Measurements from ENCODE around the gene IFI6. TPM values are rescaled to one million over a fixed set of nuclear protein-coding genes. Genes with fewer than 3 reads are reported as not detected.

The IFI6 gene
- polyA plus RNA-seq, 3 donors = 69.9 to 276 (median 276) TPM

DNA sequence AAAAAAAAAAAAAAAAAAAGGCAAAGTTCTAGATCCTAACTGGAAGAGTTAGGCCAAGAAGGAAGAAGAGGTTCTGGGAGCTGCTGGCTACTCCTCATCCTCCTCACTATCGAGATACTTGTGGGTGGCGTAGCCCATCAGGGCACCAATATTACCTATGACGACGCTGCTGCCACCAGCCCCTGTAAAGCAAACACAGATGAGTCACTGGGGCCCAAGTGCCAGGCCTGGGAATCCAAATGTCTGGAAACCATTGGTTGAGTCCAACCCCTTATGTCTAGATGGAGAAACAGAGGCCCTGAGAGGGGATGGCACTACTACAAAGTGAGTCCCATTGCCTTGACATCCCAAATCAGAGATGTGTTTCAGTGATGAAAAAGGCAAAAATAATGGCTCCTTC lies 5.7 kb downstream of the IFI6 start:
- Histone ChIP-seq H3K4me2 (replicated peaks; ENCODE audit: extremely low read depth, low read length, poor library complexity, severe bottlenecking) (no peak overlapping the region), H3K4me1 (ENCODE audit: control insufficient read depth in 1 of 2, insufficient read depth in 2 of 2, low read length in 2 of 2) (peaks cover 55 to 74% of the 10 kb centered on the region in 2 donors), H3K27ac (ENCODE audit: low read depth in 1 of 2, low read length in 2 of 2) (peak overlapping the region in 1 of 2 donors; percentile 73), H3K27me3 (ENCODE audit: control insufficient read depth in 2 of 2, insufficient read depth in 2 of 2, low read length in 2 of 2) (no peaks in the 10 kb centered on the region), H4K20me1 (ENCODE audit: insufficient read depth, low read length) (peaks cover 25% of the 10 kb centered on the region), H2AFZ (ENCODE audit: insufficient read depth, low read depth, low read length, poor library complexity, severe bottlenecking) (no peak overlapping the region), H3K36me3 (replicated peaks in 1 of 2; ENCODE audit: control insufficient read depth in 1 of 2, insufficient read depth in 2 of 2, low read length in 2 of 2) (peaks cover 7 to 13% of the 10 kb centered on the region in 2 donors), H3K4me3 (replicated peaks in 1 of 3; ENCODE audit: low read depth in 2 of 3, low read length in 3 of 3) (no peak overlapping the region), H3K79me2 (ENCODE audit: insufficient read depth, low read length) (peaks cover 16% of the 10 kb centered on the region), H3K9ac (ENCODE audit: insufficient read depth, low read length, poor library complexity, severe bottlenecking) (no peak overlapping the region), H3K9me3 (replicated peaks in 1 of 2; ENCODE audit: control insufficient read depth in 1 of 2, insufficient read depth in 1 of 2, low read length in 2 of 2) (no peaks in the 10 kb centered on the region)
- H3K9me3 Mint-ChIP-seq = peaks cover 0 to 2% (median 0%) of the 10 kb centered on the region in 7 donors
- no peak for TF ChIP-seq CTCF (IDR thresholded peaks at IDR 0.05)
- peaks cover 62% of the 10 kb centered on the region for H3K4me1 Mint-ChIP-seq
- peak overlapping the region in 6 of 7 donors; percentile 83 to 96 (median 89) for H3K27ac Mint-ChIP-seq
- H3K27me3 Mint-ChIP-seq (ENCODE audit: low read depth in 3 of 3) = peaks cover 0 to 2% (median 0%) of the 10 kb centered on the region in 3 donors
- no peak for DNase-seq
- no peak overlapping the region for H3K4me3 Mint-ChIP-seq
- 100% methylated on average over 1 of the region's 4 CpGs for WGBS (ENCODE audit: insufficient coverage)
- intact Hi-C loops (cut with micrococcal nuclease) = loop anchor here (5.0 to 10.0 kb wide), 4 partner anchors 61 to 341 kb away; partner anchors contain the start of genes FAM76A (in 1 of the 2) and TMEM222 (in 1 of the 2)
- peaks cover 9 to 20% of the 10 kb centered on the region in 2 donors for H3K36me3 Mint-ChIP-seq

DNA sequence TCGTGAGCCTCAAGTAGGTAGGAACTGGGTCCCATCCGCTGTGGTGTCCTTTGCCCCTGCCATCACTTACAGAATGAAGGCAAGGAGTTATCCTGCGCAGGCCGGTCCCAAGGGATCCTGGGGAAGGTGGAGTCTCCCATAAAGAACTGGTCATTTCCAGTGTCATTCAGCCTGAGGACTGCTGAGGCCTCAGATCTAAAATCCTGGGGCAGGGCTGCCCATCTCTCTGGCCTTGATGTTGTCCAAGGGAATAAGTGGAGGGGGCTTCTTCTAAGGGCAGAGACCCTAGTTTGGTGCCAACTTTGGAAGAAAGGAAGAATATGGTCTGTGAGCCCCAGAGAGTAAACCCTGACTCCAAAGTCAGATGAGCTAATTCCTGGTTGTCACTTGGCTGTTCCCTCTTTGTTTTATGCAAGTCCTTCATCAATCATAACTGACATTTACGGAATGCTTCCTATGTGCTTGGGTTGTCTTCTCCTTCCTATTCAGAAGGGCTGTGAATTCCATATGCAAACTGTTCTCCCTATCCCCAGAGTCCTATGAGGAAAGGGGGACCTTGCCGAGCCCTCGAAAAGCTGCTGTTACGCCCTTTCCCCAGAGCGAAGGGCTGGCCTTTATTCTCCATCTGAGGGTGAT lies 6.9 kb downstream of the IFI6 start:
- TF ChIP-seq CTCF (IDR thresholded peaks at IDR 0.05) = no peak
- peaks cover 9 to 20% of the 10 kb centered on the region in 2 donors for H3K36me3 Mint-ChIP-seq
- no peaks in the 10 kb centered on the region for H3K9me3 Mint-ChIP-seq
- WGBS (ENCODE audit: insufficient coverage) = 65% methylated on average over 2 of the region's 9 CpGs
- Histone ChIP-seq H3K9me3 (replicated peaks in 1 of 2; ENCODE audit: control insufficient read depth in 1 of 2, insufficient read depth in 1 of 2, low read length in 2 of 2) (no peaks in the 10 kb centered on the region), H3K36me3 (replicated peaks in 1 of 2; ENCODE audit: control insufficient read depth in 1 of 2, insufficient read depth in 2 of 2, low read length in 2 of 2) (peaks cover 7 to 13% of the 10 kb centered on the region in 2 donors), H3K4me3 (replicated peaks in 1 of 3; ENCODE audit: low read depth in 2 of 3, low read length in 3 of 3) (no peak overlapping the region), H4K20me1 (ENCODE audit: insufficient read depth, low read length) (peaks cover 18% of the 10 kb centered on the region), H3K9ac (ENCODE audit: insufficient read depth, low read length, poor library complexity, severe bottlenecking) (no peak overlapping the region), H3K27ac (ENCODE audit: low read depth in 1 of 2, low read length in 2 of 2) (no peak overlapping the region), H3K4me2 (replicated peaks; ENCODE audit: extremely low read depth, low read length, poor library complexity, severe bottlenecking) (no peak overlapping the region), H2AFZ (ENCODE audit: insufficient read depth, low read depth, low read length, poor library complexity, severe bottlenecking) (no peak overlapping the region), H3K79me2 (ENCODE audit: insufficient read depth, low read length) (peaks cover 12% of the 10 kb centered on the region), H3K4me1 (ENCODE audit: control insufficient read depth in 1 of 2, insufficient read depth in 2 of 2, low read length in 2 of 2) (peaks cover 58 to 74% of the 10 kb centered on the region in 2 donors), H3K27me3 (ENCODE audit: control insufficient read depth in 2 of 2, insufficient read depth in 2 of 2, low read length in 2 of 2) (no peaks in the 10 kb centered on the region)
- peaks cover 0 to 2% (median 0%) of the 10 kb centered on the region in 3 donors for H3K27me3 Mint-ChIP-seq (ENCODE audit: low read depth in 3 of 3)
- H3K4me1 Mint-ChIP-seq = peaks cover 63% of the 10 kb centered on the region
- H3K27ac Mint-ChIP-seq = peak overlapping the region in 2 of 7 donors; percentile 12 to 82
- intact Hi-C loops (cut with micrococcal nuclease) = loop anchor here (5.0 to 10.0 kb wide), 4 partner anchors 62 to 340 kb away; partner anchors contain the start of genes FAM76A (in 1 of the 2) and TMEM222 (in 1 of the 2)
- H3K4me3 Mint-ChIP-seq = no peak overlapping the region
- no peak for DNase-seq

Measured in CD14-positive monocyte (primary cell).